Fibroblast of lung (primary cell): Measurements from ENCODE around the gene MNT.

ENCODE experiments used
- CTCF ChIP-seq, 2 donors: IDR thresholded peaks in 1 of 2; conservative IDR thresholded peaks in 1 of 2; 1 replicate in 1 of 2; 2 replicates in 1 of 2; pipeline ENCODE4 v1.5.1; 2011 to 2012; ENCODE audit warnings: low read length in 2 of 2, control low read depth in 1 of 2, inconsistent platforms in 1 of 2, low read depth in 1 of 2, mild to moderate bottlenecking in 1 of 2
- EZH2 ChIP-seq: IDR thresholded peaks from 2 replicates; pipeline ENCODE4 v1.5.1; 2012; ENCODE audit warnings: low read length, control low read depth, mild to moderate bottlenecking; ENCODE audit errors: missing control alignments

GRCh38 chr17:2385240-2386210, 15.3 kb downstream of the MNT start:
- TF ChIP-seq CTCF (conservative IDR thresholded peaks at IDR 0.05 in 1 of 2, IDR thresholded peaks at IDR 0.05 in 1 of 2; ENCODE audit: low read depth in 1 of 2, low read length in 2 of 2) (no peak), EZH2 (no peak)
